NCI-H2227 treated with DMSO at 0.1 percent for 48 hours (cell line): ENCODE results near the gene PAFAH1B2.
"Not testable (repeated sequence)": the region's sequence is repeated elsewhere in the genome, so short reads cannot be mapped to it uniquely, and the experiment has no call there.

Source experiments
- DNase-seq: peaks from one replicate; lab custom pipeline; 2025; lab: John Stamatoyannopoulos, UW

Gene PAFAH1B2

DNA sequence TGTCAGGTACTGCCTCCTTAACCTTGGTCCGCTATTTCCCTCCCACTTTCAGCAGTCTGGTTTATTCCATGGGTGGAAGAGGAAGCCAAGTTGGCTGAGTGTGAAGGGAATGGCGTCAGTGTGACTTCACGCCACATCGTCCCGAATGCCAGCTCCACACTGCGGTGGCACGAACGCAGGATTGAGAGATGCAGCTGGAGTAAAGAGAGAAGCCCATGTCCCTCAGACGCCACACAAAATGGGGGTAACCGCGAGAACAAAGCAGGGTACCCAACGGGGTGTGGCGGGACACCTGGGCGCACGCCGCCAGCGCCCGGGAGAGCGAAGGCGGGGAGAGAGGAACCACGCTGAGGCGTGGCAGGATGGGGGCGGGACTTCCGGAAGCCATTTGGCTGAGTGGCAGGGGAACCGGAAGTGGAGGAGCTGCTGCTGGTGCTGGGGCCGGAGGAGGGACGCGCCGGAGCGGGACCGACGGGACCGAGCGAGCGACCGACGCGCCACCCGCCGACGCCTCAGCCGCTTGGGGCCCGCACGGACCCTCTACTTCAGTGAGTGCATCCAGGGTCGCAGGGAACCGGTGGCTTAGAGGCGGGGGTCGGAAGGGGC lies at the start of gene PAFAH1B2:
TSS of gene PAFAH1B2 (plus strand) at position 417 of the 606 bp plus-strand sequence. CDS start 8,161 bp downstream, outside the sequence.
- peak; percentile 77 for DNase-seq

GRCh38 chr11:117094776-117095175 lies 49.3 kb upstream of the PAFAH1B2 start:
- no peak for DNase-seq

DNA sequence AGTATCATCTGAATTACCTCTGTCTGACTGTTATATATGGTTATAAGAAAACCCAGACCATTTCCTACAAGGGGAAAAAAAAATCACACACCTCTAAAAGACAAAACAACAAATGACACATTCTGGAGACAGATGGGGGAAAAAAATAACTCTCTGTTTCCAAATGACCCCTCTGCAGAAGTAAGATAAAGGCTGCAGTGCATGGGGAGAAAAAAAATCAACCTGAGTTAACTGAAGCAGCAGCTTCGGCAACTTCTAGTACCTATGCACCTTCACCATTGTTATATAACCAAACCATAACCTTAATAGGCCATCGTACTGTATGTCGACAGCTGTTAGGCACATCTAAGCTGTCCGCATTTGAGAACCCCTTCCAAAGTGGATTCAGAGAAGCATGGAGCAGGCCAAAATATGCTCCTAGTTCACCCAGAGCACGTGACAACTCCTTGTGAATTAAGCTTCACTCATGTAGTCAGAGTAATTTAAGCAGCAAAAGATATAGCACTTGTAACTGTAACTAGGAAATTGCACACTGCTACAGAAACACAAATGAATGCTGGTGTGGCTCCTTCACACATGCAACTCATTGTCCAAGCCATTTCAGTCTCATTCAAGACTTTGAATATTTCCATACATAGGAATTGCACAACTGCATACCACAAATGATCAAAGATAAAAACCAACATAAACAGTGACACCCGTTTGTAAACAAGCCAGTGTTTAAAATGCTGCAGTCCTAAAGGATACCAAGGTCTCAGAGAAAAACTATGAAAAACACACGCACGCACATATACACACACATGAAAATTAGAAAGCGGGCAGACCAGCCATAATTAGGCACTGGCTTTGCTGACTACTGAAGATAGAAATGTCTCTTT lies 48.6 kb upstream of the PAFAH1B2 start:
- no peak for DNase-seq

DNA sequence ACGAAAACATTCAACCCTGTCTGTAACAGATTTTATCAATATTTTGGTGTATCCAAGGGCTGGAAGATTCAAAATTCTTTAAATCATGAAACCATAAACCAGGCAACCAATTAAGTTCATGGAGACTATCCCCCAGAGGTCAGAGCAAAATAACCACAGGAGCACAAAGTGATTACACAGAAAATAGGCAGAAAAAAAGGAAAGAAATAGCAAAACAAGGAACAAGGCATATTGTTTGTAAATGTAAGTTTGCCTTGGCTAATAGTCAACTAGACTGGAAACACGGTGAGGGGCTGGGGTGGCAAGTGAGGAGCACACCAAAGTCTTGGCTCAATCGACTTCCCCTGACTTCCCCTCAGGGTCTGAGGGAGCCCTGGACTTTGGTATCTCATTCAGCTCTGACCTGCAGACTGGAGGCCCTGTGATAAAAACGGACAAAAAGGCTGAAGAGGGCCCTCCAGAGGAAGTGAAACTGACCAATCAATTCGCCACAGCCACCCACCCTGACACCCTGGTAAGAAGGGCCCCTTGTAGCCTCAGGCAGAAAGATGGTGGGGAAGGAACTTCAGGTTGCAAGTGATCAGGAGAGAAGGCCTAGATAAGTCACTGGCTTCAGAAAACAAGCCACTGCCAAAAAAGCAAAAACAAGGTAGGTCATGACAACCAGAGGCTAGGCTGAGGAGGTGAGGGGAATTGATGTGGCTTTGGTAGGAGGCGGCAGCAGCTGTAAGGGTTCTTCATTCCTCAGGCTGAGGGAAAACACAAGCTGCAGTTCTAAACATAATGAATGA lies 47.7 kb upstream of the PAFAH1B2 start:
- no peak for DNase-seq

DNA sequence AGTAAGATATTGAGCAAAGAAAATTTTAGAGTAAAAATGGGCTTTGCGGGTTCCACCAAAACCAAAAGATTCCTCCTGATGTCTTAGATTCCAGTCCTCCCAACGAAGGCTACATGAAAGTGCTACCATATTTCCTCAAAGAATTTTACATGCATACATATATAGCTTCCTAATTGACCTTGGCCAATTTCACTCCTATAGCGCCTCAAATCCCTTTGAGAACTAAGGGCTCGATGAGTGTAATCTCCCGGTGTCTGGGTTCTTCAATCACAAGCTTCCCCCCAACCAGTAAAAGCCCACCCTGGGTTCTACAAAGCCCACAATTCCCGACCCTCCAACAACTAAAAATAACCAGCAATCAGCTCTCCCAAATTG lies 47.1 kb upstream of the PAFAH1B2 start:
- no peak for DNase-seq

DNA sequence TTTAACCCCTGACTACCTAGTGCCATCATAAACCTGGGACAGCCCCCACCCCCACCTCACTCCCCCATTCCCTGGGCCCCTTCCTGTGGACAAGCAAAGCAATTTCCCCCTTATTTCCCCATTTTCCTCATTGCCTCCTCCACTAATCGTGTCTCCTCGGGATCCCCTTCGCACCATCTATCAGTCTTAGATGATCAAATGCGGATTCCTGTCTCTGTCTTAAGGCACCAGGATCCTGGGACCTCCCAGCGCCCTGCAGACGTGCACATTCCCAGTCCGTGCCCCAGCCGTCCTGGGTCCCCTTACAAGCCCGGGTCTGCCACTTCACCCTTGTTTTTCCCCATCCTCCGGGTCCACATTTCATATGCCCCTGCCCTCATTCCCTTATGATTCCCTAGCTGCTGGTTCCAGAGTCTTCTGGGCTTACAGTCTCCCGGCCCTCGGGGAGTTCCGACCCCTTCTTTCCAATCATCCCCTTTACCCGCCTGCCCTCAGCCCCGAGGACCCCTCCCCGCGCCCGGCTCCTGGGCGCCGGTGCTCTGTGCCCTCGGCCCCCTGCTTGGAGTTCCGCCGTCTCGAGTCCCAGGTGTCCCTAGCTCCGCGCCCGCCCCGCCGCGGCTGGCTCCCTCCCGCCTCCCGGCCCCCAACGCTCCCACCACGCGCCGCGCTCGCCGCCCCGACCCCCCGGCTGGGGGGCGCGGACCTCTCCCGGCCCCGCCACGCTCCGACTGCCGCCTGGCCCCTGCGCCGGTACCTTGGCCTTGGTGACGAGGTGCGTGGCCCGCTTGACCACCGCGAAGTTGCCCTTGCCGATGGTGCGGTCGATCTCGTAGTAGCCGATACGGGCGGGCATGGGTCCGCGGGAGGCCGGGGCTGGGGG lies 46.5 kb upstream of the PAFAH1B2 start:
- DNase-seq, result no peak

DNA sequence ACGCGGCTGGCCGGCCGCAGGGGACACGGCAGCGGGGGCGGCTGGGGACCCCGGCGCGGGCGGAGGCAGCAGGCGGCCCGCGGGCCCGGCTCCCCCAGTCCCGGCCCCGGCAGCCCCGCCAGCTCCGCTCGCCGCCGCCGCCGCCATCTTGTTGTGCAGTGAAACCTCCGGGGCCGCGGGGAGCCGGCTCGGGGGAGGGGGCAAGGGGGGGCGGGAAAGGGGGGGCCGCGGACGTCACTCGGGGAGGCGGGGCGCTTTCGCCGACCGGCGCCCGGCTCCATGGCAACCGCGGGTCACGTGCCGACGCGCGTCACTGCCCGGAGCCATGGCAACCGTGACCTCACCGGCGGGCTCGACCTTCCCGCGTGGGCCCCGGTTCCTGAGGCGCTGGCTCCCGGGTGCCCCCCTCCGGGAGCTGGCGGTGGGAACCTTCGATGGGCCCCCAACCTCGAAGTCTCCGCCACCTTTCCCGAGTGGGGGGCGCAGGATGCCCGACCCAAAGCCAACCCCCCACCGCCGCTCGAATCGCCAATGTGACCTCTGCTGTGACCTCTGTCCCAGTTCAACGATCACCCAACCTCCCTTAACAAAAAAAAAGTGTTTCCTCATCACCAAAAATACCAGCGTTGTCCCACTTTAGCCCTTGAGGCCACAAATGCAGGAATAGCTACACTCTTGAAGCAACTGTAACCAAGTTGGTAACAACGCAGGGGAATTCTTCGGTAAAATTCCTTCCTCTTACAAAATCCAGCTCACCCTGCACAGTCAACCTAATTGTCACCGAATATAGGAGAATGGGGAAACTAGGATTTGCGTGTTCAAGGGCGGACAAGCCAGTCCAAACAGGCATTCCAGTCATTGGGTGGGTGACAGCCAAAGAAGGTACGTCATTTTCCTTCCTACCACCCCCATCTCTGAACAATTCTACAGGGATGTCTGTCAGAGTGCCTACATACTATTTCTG lies 45.5 kb upstream of the PAFAH1B2 start, which contains the start of gene SIK3:
TSS of gene SIK3 (minus strand) at position 160 of the 964 bp plus-strand sequence. CDS start at position 147, 13 bp downstream.
- peak; percentile 67 for DNase-seq

GRCh38 chr11:117099696-117100095 lies 44.4 kb upstream of the PAFAH1B2 start:
- no peak for DNase-seq

DNA sequence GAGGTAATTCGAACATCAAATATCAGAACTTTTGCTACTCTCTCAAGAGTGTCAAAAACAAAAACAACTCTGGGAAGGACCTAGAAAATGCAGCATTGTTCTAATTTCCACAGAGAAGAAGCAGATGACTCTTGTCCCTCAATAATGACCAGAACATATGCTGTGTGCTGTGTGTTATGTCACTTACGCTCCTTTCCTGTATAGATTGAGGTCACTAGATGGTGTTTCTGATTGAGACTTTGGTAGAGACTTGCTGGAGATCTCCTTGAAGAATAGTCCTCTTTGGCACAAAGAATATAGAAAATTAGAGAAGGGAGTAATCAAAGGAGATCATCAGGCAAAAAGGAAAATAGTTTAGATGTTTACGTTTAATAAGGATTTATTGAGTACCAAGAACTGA lies 43.5 kb upstream of the PAFAH1B2 start:
- no peak for DNase-seq

- no peak for DNase-seq
Observed at GRCh38 chr11:117107701-117108590, 36.1 kb upstream of the PAFAH1B2 start.

- no peak for DNase-seq
Observed at GRCh38 chr11:117110294-117110950, 33.7 kb upstream of the PAFAH1B2 start.

GRCh38 chr11:117112497-117112896 lies 31.6 kb upstream of the PAFAH1B2 start:
- not testable (repeated sequence) for DNase-seq

DNA sequence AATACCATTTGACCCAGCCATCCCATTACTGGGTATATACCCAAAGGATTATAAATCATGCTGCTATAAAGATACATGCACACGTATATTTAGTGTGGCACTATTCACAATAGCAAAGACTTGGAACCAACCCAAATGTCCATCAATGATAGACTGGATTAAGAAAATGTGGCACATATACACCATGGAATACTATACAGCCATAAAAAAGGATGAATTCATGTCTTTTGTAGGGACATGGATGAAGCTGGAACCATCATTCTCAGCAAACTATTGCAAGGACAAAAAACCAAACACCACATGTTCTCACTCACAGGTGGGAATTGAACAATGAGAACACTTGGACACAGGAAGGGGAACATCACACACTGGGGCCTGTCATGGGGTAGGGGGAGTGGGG lies 31.1 kb upstream of the PAFAH1B2 start:
- not testable (repeated sequence) for DNase-seq

GRCh38 chr11:117117681-117118080 lies 26.4 kb upstream of the PAFAH1B2 start:
- no peak for DNase-seq

DNA sequence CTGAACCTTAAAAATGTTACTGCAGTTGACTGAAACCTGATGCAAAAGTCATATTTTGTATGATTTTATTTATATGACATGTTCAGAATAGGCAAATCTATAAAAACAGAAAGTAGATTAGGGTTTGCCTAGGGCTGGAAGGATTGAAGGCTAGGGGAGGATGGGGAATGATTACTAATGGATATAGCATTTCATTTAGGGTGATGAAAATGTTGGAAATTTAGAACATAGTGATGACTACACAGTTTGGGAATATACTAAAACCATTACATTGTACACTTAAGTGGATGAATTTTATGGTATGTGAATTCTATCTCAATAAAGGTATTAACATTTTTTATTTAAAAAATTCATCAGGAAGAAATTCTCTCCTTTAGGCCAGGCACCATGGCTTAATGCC lies 22.9 kb upstream of the PAFAH1B2 start:
- DNase-seq, result no peak

DNA sequence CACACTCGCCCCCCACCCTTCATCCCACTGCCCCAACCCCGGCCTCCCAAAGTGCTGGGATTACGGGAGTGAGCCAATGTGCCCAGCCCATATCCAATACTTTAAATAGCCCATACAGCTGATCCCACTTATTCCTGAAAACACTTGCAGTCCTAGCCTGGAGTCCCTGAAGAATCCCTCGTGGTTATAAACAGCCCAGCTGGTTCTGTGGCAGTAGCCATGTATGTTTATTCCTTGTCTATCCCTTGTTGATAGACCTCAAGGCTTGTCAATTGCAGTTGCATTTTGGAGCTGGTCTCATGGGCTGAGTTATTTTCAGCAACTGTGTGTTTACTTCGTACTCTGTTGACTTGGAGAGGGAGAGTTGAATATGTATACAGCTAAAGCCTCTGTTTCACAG lies 21.5 kb upstream of the PAFAH1B2 start:
- DNase-seq, result no peak

- DNase-seq, result no peak
Observed at GRCh38 chr11:117126223-117126965, 17.7 kb upstream of the PAFAH1B2 start.
